Measurements from ENCODE around the gene CEL. TPM values are rescaled to one million over a fixed set of nuclear protein-coding genes. Genes with fewer than 3 reads are reported as not detected.

CEL gene
- polyA plus RNA-seq, 1 donor from 2014 or later = not detected

DNA sequence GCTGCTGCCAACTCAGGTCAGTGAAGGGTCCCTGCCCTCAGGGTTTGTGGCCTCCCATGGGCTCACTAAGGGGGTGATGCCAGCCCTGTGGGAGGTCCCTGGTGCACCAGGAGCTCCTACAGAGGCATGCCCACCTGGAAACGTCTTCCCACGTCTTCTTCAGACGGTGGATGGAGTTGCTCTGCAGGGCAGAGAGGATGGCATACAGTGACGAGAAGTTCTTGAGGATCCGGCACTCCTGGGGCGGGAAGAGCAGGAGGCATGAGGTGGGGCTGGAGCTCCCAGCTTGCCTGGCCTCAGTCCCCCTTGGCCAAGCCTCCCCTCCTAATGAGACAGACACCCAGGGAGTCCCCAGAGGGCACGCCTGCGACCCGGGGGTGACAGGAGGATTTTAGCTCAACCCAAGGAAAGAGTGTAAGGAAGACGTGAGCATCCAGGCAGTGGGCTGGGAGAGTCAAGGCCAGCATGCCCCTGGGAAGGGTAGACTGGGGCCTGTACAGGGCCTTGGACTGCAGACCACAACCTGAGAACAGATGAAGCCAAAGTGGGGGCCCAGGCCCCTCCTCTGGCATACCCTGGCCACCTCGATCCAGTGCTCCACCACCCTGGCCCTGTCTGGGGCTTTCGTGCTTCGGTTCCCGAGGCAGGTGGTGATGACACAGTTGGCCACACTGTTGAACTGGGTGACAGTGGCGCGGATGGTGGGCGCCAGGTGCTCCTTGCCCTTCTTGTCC, 44.9 kb downstream of the CEL start:
- peaks cover 0 to 2% (median 0%) of the 10 kb centered on the region in 3 donors for H3K4me1 Mint-ChIP-seq
- H3K4me3 Mint-ChIP-seq = peak overlapping the region in 1 of 4 donors; percentile 44
- H3K36me3 Mint-ChIP-seq = peaks cover 6% of the 10 kb centered on the region
- no peaks in the 10 kb centered on the region for H3K9me3 Mint-ChIP-seq
- H3K27ac Mint-ChIP-seq = peak overlapping the region in 2 of 3 donors; percentile 55 to 56
- no peaks in the 10 kb centered on the region for H3K27me3 Mint-ChIP-seq

- Mint-ChIP-seq H3K27ac (peak overlapping the region in 1 of 3 donors; percentile 69), H3K27me3 (no peaks in the 10 kb centered on the region), H3K4me1 (peaks cover under 1 to 3% (median 2%) of the 10 kb centered on the region in 3 donors), H3K36me3 (peaks cover 6% of the 10 kb centered on the region), H3K4me3 (no peak overlapping the region), H3K9me3 (no peaks in the 10 kb centered on the region)
Measured at GRCh38 chr9:133107245-133107722, 45.5 kb downstream of the CEL start.

GRCh38 chr9:133107961-133108793, 46.4 kb downstream of the CEL start:
- H3K27me3 Mint-ChIP-seq = no peaks in the 10 kb centered on the region
- H3K4me3 Mint-ChIP-seq = no peak overlapping the region
- no peaks in the 10 kb centered on the region for H3K9me3 Mint-ChIP-seq
- H3K36me3 Mint-ChIP-seq = peaks cover 2% of the 10 kb centered on the region
- H3K27ac Mint-ChIP-seq = peak overlapping the region in 2 of 3 donors; percentile 62 to 69
- H3K4me1 Mint-ChIP-seq = peaks cover 7 to 8% (median 8%) of the 10 kb centered on the region in 3 donors

- peak overlapping the region in 2 of 3 donors; percentile 31 to 87 for H3K27ac Mint-ChIP-seq
Measured at GRCh38 chr9:133108794-133109641, 47.2 kb downstream of the CEL start.

GRCh38 chr9:133109931-133110650, 48.3 kb downstream of the CEL start:
- H3K36me3 Mint-ChIP-seq = peaks cover 2% of the 10 kb centered on the region
- H3K27me3 Mint-ChIP-seq = no peaks in the 10 kb centered on the region
- peaks cover 7 to 24% (median 17%) of the 10 kb centered on the region in 3 donors for H3K4me1 Mint-ChIP-seq
- H3K27ac Mint-ChIP-seq = peak overlapping the region; percentile 59 to 90 (median 87)
- no peak overlapping the region for H3K4me3 Mint-ChIP-seq
- no peaks in the 10 kb centered on the region for H3K9me3 Mint-ChIP-seq

More at GRCh38 chr9:133108794-133109641, 47.2 kb downstream of the CEL start:
- no peaks in the 10 kb centered on the region for H3K9me3 Mint-ChIP-seq
- peak overlapping the region in 1 of 4 donors; percentile 54 for H3K4me3 Mint-ChIP-seq
- peaks cover 7 to 14% (median 9%) of the 10 kb centered on the region in 3 donors for H3K4me1 Mint-ChIP-seq
- H3K36me3 Mint-ChIP-seq = peaks cover 2% of the 10 kb centered on the region
- no peaks in the 10 kb centered on the region for H3K27me3 Mint-ChIP-seq

DNA sequence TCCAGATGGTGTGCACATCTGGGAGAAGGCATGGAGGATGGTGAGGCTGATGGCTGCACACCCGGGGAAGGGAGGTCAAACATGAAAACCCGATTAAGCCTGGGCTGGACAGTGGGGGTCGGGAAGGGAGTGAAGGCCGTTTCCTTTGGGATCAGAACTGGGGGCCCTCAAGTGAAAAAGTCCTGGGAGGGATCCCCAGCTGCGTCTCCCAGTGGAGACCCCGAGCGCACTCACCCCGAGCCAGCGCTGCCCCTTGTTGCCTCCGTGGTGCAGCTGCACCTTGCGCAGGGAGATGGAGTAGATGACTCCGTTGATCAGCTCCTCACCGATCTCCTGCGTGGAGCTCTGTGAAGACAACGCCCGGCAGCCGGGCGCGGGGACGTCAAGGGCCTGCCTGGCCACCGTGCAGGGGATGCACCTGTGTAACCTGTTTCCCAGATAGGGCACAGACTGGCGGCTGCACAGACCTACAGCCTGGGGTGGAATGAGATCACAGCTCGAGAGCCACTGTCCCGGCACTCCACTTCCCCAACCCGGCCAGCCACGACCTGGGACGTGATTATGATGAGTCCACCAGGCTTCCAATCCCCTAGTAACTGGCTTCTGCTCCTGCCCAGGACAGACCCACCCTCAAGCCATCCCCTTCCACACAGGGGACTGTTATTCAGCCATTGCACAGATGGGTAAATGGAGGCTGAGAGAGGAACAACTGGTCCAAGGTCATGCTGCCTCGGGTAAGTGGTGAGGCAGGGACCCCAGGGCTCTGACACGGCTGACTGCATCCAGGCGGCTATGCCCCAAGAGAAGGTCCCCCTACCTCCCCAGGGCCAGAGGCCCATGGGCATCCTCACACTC, 50.3 kb downstream of the CEL start:
- no peaks in the 10 kb centered on the region for H3K9me3 Mint-ChIP-seq
- H3K4me1 Mint-ChIP-seq = peaks cover 14 to 32% (median 25%) of the 10 kb centered on the region in 3 donors
- peak overlapping the region in 3 of 4 donors; percentile 65 to 90 (median 78) for H3K4me3 Mint-ChIP-seq

GRCh38 chr9:133112663-133113026, 50.9 kb downstream of the CEL start:
- Mint-ChIP-seq H3K36me3 (peaks cover 2% of the 10 kb centered on the region), H3K9me3 (no peaks in the 10 kb centered on the region), H3K27me3 (no peaks in the 10 kb centered on the region), H3K27ac (peak overlapping the region; percentile 93 to 99 (median 97)), H3K4me3 (peak overlapping the region in 3 of 4 donors; percentile 65 to 90 (median 78)), H3K4me1 (peaks cover 16 to 32% (median 29%) of the 10 kb centered on the region in 3 donors)

More for the DNA sequence above, 50.3 kb downstream of the CEL start:
- Mint-ChIP-seq H3K27ac (peak overlapping the region; percentile 93 to 99 (median 97)), H3K27me3 (no peaks in the 10 kb centered on the region), H3K36me3 (peaks cover 2% of the 10 kb centered on the region)

DNA sequence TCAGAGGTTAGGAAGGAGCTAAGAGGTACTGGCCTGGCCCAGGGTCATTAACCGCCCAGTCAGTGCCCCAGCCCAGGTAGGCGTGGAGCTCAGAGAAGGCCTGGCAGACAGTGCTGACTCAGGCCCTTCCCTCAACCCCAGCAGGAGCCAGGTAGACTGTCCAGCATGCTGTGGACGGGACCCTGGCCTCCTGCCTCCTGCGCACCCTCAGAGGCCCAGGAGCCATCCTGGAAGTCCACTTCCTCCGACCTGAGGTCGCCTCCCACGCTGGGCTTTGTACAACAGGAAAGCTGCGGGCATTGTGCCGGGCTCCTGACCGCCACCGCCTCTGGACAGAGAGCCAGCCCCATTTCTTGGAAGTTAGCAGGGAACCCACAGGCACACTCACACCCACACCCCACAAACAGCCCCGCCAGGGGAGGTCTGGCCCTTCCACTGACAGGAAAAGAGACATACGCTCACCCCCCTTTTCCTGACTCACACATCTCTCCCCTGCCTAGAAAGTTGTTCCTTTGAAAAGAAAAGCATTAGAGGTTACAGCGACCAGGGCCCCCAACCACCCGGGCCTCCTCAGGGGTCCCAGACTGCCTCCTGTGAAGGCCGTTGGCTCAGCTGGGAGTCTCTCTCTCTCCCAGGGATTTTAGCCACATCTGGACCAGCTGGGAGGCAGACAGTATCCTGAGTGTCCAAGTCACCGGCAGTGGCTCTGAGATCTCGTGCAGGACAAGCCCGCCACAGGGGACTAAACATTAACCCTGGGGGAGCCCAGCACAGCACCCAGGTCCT, 51.6 kb downstream of the CEL start:
- Mint-ChIP-seq H3K9me3 (no peaks in the 10 kb centered on the region), H3K4me3 (peak overlapping the region in 2 of 4 donors; percentile 72 to 78), H3K36me3 (peaks cover 2% of the 10 kb centered on the region), H3K4me1 (peaks cover 16 to 33% (median 30%) of the 10 kb centered on the region in 3 donors), H3K27me3 (no peaks in the 10 kb centered on the region), H3K27ac (peak overlapping the region; percentile 93 to 99 (median 97))

- H3K36me3 Mint-ChIP-seq = peaks cover 2% of the 10 kb centered on the region
- H3K9me3 Mint-ChIP-seq = no peaks in the 10 kb centered on the region
- peak overlapping the region; percentile 31 to 99 (median 97) for H3K27ac Mint-ChIP-seq
Measured at GRCh38 chr9:133113949-133114885, 52.4 kb downstream of the CEL start.

GRCh38 chr9:133114886-133115603, 53.3 kb downstream of the CEL start:
- H3K4me3 Mint-ChIP-seq = peak overlapping the region in 3 of 4 donors; percentile 47 to 89 (median 74)
- no peaks in the 10 kb centered on the region for H3K36me3 Mint-ChIP-seq
- H3K4me1 Mint-ChIP-seq = peaks cover 24 to 36% (median 36%) of the 10 kb centered on the region in 3 donors
- no peaks in the 10 kb centered on the region for H3K27me3 Mint-ChIP-seq
- no peaks in the 10 kb centered on the region for H3K9me3 Mint-ChIP-seq
- H3K27ac Mint-ChIP-seq = peak overlapping the region in 2 of 3 donors; percentile 91 to 97

More at GRCh38 chr9:133113949-133114885, 52.4 kb downstream of the CEL start:
- H3K4me1 Mint-ChIP-seq = peaks cover 22 to 36% (median 33%) of the 10 kb centered on the region in 3 donors
- no peaks in the 10 kb centered on the region for H3K27me3 Mint-ChIP-seq
- peak overlapping the region in 3 of 4 donors; percentile 51 to 83 (median 57) for H3K4me3 Mint-ChIP-seq

Data from IgD-negative memory B cell (primary cell).